ENCODE measurements around the gene CDK6.

DNA sequence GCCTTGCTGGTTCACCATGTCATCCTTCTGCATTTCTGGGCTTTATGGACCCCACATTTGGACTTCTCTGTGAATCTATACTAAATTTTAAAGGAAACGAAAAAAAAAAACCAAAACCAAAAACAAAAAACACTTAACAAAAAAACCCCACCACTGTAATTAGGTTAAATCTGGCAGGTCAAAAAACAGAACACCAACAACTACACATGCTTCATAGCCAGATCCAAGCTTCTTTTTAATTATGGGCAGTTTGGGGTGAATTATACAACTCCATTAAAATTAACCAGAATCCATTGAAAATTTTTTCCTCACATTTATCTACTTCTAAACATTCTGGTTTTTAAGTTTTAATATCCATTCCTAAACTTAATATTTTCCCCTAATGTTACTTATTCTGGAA is 58.4 kb downstream of the CDK6 start:
- no peak for TF ChIP-seq CTCF (IDR thresholded peaks at IDR 0.05)
- no peak for TF ChIP-seq POLR2A (IDR thresholded peaks at IDR 0.05)
